NCI-H82 treated with DMSO at 0.1 percent for 48 hours (cell line): ENCODE measurements around the gene FAM234A.

ENCODE experiments used
- DNase-seq: peaks from one replicate; lab custom pipeline; 2025; ENCODE audit not compliant: unreplicated experiment; lab: John Stamatoyannopoulos, UW

FAM234A gene

DNA sequence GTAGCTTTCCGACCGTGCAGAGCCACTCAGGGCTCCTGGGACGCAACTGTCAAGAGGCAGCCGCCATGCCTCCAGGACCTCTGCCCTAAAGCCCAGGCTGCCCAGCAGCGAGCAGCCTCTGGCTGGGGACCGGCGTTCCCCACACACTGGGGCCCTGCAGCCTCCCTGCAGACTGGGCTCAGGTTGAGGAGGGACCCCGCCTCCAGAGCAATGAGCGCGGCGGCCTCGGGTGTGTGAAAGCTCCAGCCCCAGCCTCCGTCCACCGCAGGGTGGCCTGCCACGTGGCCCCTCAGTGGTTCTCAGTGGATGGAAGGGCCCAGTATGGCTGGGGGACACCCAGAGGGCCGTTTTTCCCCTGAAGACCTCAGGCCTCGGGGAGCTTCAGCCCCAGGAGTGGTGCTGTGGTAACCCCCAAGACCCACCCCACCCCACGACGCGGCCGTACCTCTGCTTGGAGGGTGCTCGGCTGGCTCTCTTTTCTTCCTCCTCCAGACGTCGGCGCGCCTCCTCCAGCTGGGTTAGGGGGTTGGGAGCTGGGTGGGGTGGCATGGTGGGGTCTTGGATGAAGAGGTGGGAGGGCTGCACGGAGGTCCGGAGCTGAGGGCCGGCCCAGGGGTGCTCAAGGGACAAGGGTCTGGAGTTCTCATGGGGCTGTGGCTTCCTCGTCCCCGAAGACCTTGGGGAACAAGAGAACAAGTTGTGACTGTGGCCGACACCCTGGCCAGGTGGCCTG is 58.6 kb downstream of the FAM234A start:
- DNase-seq = no peak

DNA sequence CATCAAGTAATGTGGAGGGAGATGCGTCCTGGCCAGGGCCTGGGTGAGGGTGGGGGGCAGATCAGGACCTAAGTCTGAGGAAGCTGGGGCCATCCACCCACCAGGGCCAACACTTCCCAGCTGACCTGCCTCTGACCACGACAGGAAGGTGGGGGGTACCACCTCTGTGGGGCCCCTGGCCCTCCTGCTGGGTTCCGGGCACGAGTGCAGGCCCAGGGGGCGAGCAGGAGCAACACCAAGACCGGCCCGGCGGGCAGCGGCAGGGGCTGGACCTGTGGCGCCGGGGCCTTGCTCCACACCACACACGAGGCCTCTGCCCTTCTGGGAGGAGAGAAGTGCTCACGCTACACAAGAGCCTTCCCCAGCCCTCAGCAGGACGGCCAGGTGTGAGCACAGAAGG is 61.7 kb downstream of the FAM234A start:
- DNase-seq = no peak

DNA sequence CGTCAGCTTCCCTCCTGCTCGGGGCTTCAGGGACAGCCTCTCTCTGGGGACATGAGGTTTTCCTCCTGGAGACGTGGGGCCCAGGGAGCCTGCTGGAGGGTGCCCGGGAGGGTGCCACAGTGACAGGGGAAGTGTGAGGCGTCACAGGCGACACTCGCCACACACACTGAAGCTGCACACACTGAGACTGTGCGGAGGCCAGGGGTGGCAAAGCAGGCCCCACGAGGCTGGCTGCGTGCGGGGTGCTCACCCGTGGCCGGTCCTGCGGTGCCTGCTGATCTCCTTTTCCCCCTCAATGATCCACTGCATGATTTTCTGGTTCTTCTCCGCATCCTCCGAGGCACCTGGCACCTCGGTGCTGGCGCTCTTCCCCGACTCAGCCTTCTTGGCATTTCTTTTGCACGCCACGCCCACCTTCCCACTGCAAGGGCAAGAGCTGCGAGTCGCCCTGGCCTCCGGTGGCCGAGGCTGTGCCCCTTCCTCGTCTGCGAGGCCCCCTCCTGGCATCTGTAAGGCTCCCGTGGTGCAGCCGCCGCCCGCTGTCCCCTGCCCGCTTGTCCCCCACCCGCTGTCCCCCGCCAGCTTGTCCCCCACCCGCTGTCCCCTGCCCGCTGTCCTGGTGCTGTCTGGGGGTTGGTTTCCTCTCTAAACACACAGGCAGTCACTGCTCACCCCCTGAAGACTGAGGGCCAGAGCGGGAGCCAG is 62.3 kb downstream of the FAM234A start:
- DNase-seq = no peak

DNA sequence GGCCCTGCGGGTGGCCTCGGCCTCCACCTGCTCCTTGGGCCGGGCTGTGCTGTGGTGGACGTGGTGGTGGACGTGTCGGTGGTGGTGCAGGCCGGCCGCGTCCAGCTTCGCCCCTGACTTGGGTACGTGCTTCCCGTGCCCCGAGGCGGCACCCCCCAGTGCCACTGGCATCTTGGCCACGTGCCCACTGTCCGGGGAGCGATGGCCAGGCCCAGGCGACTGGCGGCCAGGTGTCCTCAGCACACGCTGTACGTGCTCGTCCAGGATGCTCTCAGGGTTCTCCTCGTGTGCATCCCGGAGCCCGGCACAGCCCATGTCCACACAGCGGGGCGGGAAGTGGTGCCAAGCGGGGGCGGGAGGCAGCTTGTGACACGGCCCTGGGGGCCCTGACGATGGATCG is 63.2 kb downstream of the FAM234A start:
- no peak for DNase-seq

DNA sequence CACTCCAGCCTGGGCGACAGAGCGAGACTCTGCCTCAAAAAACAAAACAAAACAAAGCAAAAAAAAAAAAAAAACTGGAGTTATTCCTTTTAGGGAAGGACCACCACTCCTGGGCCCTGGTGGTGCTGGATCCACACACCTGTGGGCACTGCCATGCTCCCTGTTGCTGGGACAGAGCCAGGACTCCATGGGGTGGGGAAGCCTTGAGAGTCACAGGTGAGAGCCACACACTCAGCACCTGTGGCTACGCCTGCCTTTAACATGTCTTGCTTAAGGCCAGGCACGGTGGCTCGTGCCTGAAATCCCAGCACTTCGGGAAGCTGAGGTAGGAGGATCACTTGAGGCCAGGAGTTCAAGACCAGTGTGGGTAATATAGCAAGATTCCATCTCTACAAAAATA is 66.6 kb downstream of the FAM234A start:
- DNase-seq = no peak

DNA sequence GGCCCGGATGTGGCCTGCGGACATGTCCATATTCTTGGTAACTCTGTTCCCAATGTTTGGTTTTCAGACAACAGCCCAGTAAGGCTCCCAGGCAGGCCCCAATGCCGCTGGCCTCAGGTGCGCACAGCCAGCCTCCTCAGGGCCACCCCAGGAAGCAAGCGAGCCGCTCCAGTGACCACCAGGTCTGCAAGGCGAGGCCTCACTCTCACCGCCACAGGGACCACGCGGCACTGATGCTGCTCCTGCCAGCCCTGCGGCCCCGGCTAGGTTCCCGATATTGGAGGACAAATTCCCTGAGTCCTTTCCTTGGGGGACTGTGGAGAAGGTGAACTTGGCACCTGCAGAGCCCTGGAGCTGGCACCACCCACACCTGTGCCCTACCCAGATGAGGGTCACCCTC is 67.3 kb downstream of the FAM234A start:
- no peak for DNase-seq

DNA sequence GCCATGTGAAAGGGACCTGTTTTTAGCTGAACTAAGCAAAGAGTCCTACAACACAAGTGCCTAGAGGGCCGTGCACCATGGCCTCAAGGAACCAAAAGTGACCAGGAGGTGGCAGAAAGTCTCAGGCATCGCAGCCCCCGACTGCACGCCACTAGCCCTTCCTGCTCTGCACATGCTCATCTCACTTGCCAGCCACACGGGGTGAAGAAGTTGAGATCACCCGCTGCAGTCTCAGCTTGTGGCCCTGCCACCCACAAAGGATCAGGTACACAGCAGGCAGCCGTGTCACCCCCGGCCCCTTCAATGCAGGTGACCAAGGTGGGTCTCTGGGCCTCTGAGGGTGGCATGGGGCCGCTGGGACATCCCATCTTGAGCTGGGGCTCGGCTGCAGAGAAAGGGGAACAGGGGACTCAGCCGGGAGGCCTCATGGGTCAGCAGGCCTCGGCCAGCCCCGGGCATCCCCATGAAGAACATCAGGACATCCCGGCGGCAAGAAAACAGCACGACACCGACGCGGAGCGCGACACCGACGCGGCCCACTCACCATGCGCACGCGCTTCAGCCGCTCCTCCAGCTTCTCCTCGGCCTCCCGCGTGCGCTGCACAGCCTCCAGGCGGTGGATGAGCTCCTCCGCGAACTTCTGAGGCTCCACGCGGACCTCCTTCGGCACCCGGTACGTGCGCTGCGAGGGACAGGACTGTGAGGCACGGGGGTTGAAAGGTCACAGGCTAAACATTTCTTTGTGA is 69.3 kb downstream of the FAM234A start:
- no peak for DNase-seq

DNA sequence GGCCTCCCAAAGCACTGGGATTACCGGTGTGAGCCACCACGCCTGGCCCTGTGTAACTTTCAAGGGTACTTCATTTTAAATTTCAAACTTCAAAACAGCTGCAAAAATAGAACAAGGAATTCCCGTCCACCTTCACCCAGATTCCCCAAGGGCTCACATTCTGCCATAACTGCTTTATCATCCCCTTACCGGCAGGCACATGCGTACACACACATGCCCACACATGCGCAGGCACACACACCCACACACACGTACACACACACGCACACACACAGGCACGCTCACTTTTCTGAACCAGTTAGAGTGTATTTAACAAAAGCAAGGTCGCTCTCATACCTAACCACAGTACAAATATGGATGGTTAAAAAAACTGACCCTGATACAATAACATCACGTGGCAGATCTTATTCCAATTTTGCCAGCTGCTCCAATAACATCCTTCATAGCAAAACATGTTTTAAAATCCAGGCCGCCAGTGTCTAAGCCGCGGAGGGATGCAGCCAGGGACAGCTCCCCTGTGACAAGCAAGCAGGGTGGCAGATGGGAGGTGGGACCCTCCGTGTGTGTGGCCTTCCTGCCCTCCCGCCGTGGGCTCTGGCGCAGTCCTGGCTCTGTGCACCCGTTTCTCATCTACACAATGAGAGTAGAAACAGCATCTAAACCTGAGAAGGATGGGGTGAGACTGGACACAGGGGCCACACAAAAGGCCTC is 71.5 kb downstream of the FAM234A start:
- no peak for DNase-seq

DNA sequence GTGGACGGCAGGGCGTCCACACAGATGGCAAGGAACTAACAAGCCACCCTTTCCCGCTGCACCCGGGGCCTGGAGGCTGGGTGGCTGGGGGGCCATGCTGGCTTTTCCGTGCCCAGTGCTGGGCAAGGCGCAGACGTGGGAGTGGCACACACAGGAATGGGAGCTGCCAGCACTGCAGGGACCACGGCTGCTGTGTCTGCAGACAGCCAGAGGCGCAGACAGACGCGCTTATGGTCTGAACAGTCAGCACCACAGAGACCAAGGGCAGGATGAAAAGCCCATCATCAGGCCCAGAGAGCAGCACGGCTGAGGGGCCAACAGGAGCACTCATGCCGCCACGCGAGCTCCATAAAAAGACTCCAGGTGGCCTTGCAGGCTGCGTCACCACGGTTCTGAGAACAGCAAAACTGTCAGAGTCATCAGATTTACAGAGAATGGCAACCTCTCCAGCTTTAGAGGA is 72.3 kb downstream of the FAM234A start:
- DNase-seq = no peak

DNA sequence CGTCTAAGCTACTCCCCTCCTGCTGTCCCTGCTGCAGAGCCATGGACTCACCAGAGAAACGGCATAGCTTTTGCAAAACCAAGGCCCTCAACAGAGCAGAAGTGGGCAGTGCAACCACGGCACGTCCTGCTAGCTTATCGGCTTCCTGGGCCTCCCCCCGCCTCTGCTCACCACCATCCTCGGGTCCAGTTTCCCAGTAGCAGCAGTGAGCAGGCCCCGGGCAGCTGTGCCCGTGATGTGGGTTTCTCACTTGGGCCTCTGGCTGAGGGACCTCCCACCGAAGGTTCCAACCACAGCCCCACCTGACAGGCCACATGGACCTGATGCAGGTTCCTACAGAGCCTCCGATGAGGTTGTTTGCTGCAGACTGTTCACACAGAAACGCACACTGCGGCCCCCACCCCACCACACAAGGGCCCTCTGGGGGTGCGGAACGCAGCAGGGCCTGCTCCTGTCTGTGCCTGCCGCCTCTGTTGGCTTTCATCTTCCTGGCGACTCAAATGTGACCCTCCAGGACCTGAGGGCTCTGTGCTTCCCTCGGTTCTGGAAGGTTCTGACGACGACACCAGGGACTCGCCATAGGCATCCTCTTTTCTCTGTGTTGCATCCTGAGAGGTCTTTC is 73.2 kb downstream of the FAM234A start:
- no peak for DNase-seq

DNA sequence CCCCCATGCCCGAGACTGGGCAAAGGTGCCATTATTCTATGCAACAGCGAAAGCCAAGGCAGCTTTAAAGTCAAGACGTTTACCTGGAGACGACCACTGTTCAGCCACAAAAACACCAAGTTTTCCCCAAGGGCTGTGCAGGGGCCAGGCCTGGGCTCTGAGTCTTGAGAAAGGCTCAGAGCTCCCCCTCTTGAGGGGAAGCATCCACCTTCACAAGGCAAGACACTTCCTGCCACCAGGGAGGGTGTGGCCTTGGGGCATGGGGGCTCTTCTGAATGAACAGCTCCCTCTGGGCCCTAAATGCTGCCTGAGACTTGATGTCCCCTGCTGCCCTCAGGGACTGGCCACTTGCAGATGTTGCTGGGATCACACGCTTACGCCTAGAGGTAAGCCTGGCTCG is 74.9 kb downstream of the FAM234A start:
- DNase-seq = no peak

DNA sequence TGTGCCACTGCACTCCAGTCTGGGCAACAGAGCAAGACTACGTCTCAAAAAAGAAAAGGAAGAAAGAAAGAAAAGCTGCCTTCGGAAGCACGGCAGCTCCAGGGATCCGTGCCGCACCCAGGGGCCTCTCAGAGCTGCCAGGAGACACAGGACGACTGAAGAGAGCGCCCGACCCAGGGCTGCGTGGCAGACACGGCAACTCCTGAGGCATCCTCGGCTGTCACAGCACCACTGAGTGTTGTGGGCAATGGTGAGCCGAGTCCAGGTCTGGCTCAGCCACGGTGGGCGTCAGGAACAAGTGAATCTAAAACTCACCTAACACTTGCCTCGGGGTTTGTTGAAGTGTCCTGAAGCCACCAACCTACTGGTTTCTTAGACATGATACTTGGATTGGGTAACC is 77.1 kb downstream of the FAM234A start:
- no peak for DNase-seq

DNA sequence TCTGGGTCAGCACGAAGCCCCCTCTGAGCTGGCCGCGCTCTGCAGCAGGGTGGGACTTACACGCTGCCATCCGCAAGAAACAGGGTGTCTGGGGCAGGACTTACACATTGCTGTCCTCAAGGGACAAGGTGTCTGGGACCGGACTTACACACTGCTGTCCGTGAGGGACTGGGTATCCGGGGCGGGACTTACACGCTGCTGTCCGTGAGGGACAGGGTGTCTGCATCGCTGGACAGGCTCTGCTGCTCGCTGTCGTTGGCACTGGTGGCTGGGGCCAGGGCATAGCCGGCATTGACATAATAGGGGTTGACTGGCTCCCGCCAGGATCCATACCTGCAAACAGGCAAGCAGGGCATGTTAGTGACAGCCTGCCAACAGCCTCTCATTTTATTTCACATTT is 79.7 kb downstream of the FAM234A start:
- DNase-seq = no peak

DNA sequence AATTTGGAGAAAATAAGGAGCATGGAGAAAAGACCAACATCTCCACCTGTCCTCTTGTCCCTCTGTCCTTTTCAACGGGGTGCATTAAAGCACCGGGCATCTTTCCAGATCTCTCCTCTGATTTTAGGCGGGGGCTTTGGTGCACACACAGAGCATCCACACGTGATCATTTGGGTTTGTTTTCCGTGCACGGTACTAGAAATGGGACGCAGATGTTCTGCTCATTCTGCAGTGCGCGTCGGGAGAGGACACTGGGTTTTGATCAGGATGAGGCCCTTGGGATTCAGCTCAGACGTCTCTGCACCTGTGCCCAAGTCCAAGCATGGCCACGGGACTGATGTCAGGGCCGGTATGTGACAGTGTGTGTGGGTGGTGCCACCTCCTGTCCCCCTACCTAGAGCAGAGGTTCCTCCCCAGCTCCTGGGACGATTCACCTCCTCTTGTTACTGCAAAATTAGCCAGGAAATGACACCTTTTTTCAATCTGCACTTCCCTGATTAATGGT is 80.2 kb downstream of the FAM234A start:
- no peak for DNase-seq
